ENCODE results near the gene PPCDC. TPM values are rescaled to one million over a fixed set of nuclear protein-coding genes. Genes with fewer than 3 reads are reported as not detected.

Gene PPCDC
- total and polyA plus RNA-seq, 2 of the 4 experiments (the other 2 are of a cell fraction): 13.3 to 16.3 TPM

GRCh38 chr15:75051711-75052110 lies 28.3 kb downstream of the PPCDC start:
- no peak overlapping the region for H3K4me2 ChIP-seq (ENCODE audit: low read depth, low read length)
- no peak overlapping the region for H4K8ac ChIP-seq (ENCODE audit: low read depth in 2 of 2, low read length in 2 of 2)
- no peak overlapping the region for H2BK5ac ChIP-seq (ENCODE audit: low read depth, low read length, poor library complexity, severe bottlenecking)
- no peak overlapping the region for H3K56ac ChIP-seq (ENCODE audit: extremely low read depth, insufficient read depth, low read length)
- H3K4ac ChIP-seq (ENCODE audit: low read depth, low read length): no peak overlapping the region
- no peak overlapping the region for H2BK120ac ChIP-seq (ENCODE audit: low read depth, low read length)
- no peak for ATAC-seq (ENCODE audit: low read depth)
- intact Hi-C loops (cut with micrococcal nuclease) (no loop called here), dilution Hi-C loops (cut with HindIII; ENCODE audit: low sequenced_read_pairs, unreplicated experiment) (no loop called here), in situ Hi-C loops (cut with MboI; ENCODE audit: low sequenced_read_pairs) (no loop called here)
- no peaks in the 10 kb centered on the region for H3K9me3 ChIP-seq (ENCODE audit: control insufficient read depth, insufficient read depth, low read length)
- H3K79me1 ChIP-seq (ENCODE audit: low read depth in 1 of 2, low read length in 2 of 2): peaks cover 0 to 9% of the 10 kb centered on the region in 2 experiments; a peak in 2 of 4 replicates
- DNase-seq: no peak
- H2BK20ac ChIP-seq (ENCODE audit: low read depth, low read length): no peak overlapping the region
- H4K91ac ChIP-seq (ENCODE audit: insufficient read depth, low read depth, low read length): no peak overlapping the region
- no peak overlapping the region for H3K18ac ChIP-seq (ENCODE audit: low read depth, low read length)
- no peak overlapping the region for H3K9ac ChIP-seq (ENCODE audit: low read depth, low read length)
- peaks cover 11% of the 10 kb centered on the region for H3K4me1 ChIP-seq (ENCODE audit: control insufficient read depth, insufficient read depth, low read length)
- H3K9me1 ChIP-seq (ENCODE audit: insufficient read depth, low read length): peaks cover 6% of the 10 kb centered on the region; the same call in 1 of the 2 replicates
- H4K20me1 ChIP-seq (ENCODE audit: insufficient read depth, low read length): no peaks in the 10 kb centered on the region; the same call in 1 of the 2 replicates
- no peak overlapping the region for H2AK5ac ChIP-seq (ENCODE audit: low read depth, low read length)
- no peak overlapping the region for H2BK15ac ChIP-seq (ENCODE audit: low read depth, low read length)
- no TSS peak for BruUV-seq (replicated peaks)
- H3K27ac ChIP-seq (ENCODE audit: insufficient read depth, low read length): no peak overlapping the region
- H3K4me3 ChIP-seq (ENCODE audit: insufficient read depth, low read depth, low read length): no peak overlapping the region
- H2AFZ ChIP-seq (replicated peaks; ENCODE audit: low read length, poor library complexity): no peak overlapping the region
- H4K5ac ChIP-seq (ENCODE audit: low read depth, low read length): no peak overlapping the region
- no peak overlapping the region for H3K14ac ChIP-seq (replicated peaks; ENCODE audit: low read depth, low read length)
- TF ChIP-seq MAFK (IDR thresholded peaks at IDR 0.05; ENCODE audit: low read depth, low read length): no peak
- no peak for TF ChIP-seq RAD21 (IDR thresholded peaks at IDR 0.05; ENCODE audit: low read length)
- TF ChIP-seq MXI1 (IDR thresholded peaks at IDR 0.05; ENCODE audit: borderline replicate concordance, low read depth, low read length): no peak
- no peak for TF ChIP-seq MAZ (IDR thresholded peaks at IDR 0.05; ENCODE audit: borderline replicate concordance, low read depth, low read length)
- TF ChIP-seq ELK1 (IDR thresholded peaks at IDR 0.05; ENCODE audit: borderline replicate concordance, low read depth, low read length): no peak
- TF ChIP-seq USF2 (IDR thresholded peaks at IDR 0.05; ENCODE audit: low read depth, low read length): no peak
- no peak for TF ChIP-seq CTCF (conservative IDR thresholded peaks at IDR 0.05; ENCODE audit: low read depth, low read length)
- no peak for TF ChIP-seq FOS (IDR thresholded peaks at IDR 0.05; ENCODE audit: low read depth, low read length)
- no peak for TF ChIP-seq SMC3 (IDR thresholded peaks at IDR 0.05; ENCODE audit: low read depth, low read length)
- TF ChIP-seq NFE2L2 (IDR thresholded peaks at IDR 0.05; ENCODE audit: low read depth, low read length): no peak
- no peak for TF ChIP-seq CHD1 (IDR thresholded peaks at IDR 0.05; ENCODE audit: low read depth, low read length)
- no peak for TF ChIP-seq CEBPB (IDR thresholded peaks at IDR 0.05; ENCODE audit: low read depth, low read length)
- TF ChIP-seq RCOR1 (IDR thresholded peaks at IDR 0.05; ENCODE audit: insufficient replicate concordance, low read length): no peak
- TF ChIP-seq POLR2A (IDR thresholded peaks at IDR 0.05; ENCODE audit: low read depth, low read length): no peak
- TF ChIP-seq RFX5 (IDR thresholded peaks at IDR 0.05; ENCODE audit: low read depth, low read length): no peak
- TF ChIP-seq BHLHE40 (IDR thresholded peaks at IDR 0.05; ENCODE audit: low read depth, low read length): no peak
- ChIA-PET POLR2A (ENCODE audit: unreplicated experiment) (no interaction called here), CTCF (no interaction called here)
- H3K27me3 ChIP-seq (ENCODE audit: control insufficient read depth, insufficient read depth, low read length): no peaks in the 10 kb centered on the region
- H3K36me3 ChIP-seq (ENCODE audit: control insufficient read depth, insufficient read depth, low read length): no peaks in the 10 kb centered on the region; the same call in 1 of the 2 replicates
- H3K23ac ChIP-seq (ENCODE audit: low read depth, low read length): no peak overlapping the region
- H2AK9ac ChIP-seq (replicated peaks; ENCODE audit: low read depth, low read length, poor library complexity): no peak overlapping the region
- no CpG with 5 or more reads among the region's 4 CpGs for WGBS, 2 experiments (ENCODE audit: extremely low coverage in 2 of 2, insufficient read length in 1 of 2)
